ENCODE data around the gene TIMP2. TPM values are rescaled to one million over a fixed set of nuclear protein-coding genes. Genes with fewer than 3 reads are reported as not detected.

The TIMP2 gene
- total and polyA plus RNA-seq, 2 of the 8 experiments (the other 6 are each of a cell fraction or from before 2014, with no cell fraction given): 18.2 to 43.3 TPM

- TF ChIP-seq SIRT6 (IDR thresholded peaks at IDR 0.05; ENCODE audit: low read length) (no peak), SP1 (IDR thresholded peaks at IDR 0.05; ENCODE audit: low read depth, low read length) (no peak), SUZ12 (IDR thresholded peaks at IDR 0.05; ENCODE audit: low read length) (no peak), PHF8 (conservative IDR thresholded peaks at IDR 0.05; ENCODE audit: low read depth, low read length) (no peak), BACH1 (IDR thresholded peaks at IDR 0.05; ENCODE audit: low read length) (no peak), RAD21 (IDR thresholded peaks at IDR 0.05 in 1 of 2, conservative IDR thresholded peaks at IDR 0.05 in 1 of 2; ENCODE audit: low read depth in 2 of 2, low read length in 2 of 2) (peak; percentile 44 to 55), MAFK (IDR thresholded peaks at IDR 0.05; ENCODE audit: low read depth, low read length) (no peak), ATF2 (IDR thresholded peaks at IDR 0.05; ENCODE audit: low read length) (no peak), CTBP2 (IDR thresholded peaks at IDR 0.05; ENCODE audit: borderline replicate concordance, insufficient read depth, insufficient read length, low read length) (no peak), CBX8 (IDR thresholded peaks at IDR 0.05; ENCODE audit: borderline replicate concordance, low read depth, low read length) (no peak), SP2 (IDR thresholded peaks at IDR 0.05; ENCODE audit: low read length) (no peak), YY1 (IDR thresholded peaks at IDR 0.05; ENCODE audit: low read depth, low read length) (peak; percentile 94), USF2 (IDR thresholded peaks at IDR 0.05; ENCODE audit: low read length) (no peak), HDAC2 (IDR thresholded peaks at IDR 0.05; ENCODE audit: borderline replicate concordance in 1 of 2, low read depth in 2 of 2, low read length in 2 of 2) (no peak), NANOG (IDR thresholded peaks at IDR 0.05; ENCODE audit: insufficient read depth, low read depth, low read length, poor library complexity, severe bottlenecking) (no peak), SRF (IDR thresholded peaks at IDR 0.05; ENCODE audit: low read depth, low read length) (no peak), CREB1 (IDR thresholded peaks at IDR 0.05) (peak; percentile 50), RXRA (IDR thresholded peaks at IDR 0.05; ENCODE audit: insufficient read depth, low read depth, low read length) (no peak)
- TF ChIP-seq, protein P1, sequence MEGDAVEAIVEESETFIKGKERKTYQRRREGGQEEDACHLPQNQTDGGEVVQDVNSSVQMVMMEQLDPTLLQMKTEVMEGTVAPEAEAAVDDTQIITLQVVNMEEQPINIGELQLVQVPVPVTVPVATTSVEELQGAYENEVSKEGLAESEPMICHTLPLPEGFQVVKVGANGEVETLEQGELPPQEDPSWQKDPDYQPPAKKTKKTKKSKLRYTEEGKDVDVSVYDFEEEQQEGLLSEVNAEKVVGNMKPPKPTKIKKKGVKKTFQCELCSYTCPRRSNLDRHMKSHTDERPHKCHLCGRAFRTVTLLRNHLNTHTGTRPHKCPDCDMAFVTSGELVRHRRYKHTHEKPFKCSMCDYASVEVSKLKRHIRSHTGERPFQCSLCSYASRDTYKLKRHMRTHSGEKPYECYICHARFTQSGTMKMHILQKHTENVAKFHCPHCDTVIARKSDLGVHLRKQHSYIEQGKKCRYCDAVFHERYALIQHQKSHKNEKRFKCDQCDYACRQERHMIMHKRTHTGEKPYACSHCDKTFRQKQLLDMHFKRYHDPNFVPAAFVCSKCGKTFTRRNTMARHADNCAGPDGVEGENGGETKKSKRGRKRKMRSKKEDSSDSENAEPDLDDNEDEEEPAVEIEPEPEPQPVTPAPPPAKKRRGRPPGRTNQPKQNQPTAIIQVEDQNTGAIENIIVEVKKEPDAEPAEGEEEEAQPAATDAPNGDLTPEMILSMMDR (IDR thresholded peaks at IDR 0.05; ENCODE audit: control extremely low read depth in 1 of 3, insufficient read depth in 1 of 3, low read depth in 1 of 3, low read length in 3 of 3): peak; percentile 70 to 96 (median 90)
Observed at GRCh38 chr17:78842881-78843565, 82.2 kb downstream of the TIMP2 start (continued).

Measured in H1 (cell line).